HG02870 (cell line): ENCODE results near the gene FAM217B.

Source experiments
- ATAC-seq: cut with Tn5 transposase; IDR thresholded peaks from one replicate; pipeline ENCODE4 v1.9.1; 2021; ENCODE audit warnings: mild to moderate bottlenecking, moderate library complexity; ENCODE audit not compliant: unreplicated experiment

FAM217B gene

DNA sequence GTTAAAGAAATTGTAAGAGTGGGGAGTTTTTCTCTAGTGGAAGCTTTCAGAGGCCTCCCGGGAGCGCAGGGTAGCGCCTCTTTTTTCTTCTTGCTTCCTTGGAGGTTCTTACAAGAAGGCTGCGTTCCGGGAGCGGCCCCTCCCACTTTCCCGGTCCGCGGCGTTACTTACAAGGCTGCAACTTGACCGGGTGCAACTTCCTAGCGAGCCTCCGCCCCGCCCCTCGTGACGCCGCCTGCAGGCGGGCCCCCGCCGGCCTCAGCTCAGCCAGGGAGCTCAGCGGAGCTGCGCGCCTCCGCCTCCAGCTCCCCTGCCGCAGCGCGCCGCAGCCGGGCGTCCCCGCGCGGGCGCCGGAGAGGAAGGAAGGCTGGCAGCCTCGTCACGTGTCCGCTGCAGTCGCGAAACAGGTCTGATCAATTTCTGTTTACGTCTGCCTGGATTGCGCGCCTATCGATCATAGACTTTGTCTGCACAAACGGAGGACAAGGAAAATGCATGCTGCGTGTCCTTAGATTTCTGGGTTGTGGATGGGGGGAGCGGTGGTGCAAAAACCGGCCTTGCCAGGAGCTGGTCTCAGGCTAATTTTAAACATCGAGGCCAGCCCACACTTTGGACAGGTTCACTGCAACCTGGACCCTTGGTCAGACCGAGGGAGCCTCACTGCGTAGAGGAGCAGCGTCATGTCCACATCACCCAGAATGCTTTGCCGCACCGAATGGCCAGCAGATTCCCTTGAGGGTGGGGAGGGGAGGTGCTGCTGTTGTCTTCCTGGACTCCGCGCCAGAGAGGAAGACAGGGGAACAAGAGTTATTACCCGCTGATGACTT lies at the start of gene FAM217B, which contains the start of gene PPP1R3D:
FAM217B (plus strand) TSS at position 261 of the 827 bp plus-strand sequence. CDS start 3,555 bp downstream, outside the sequence.
PPP1R3D (minus strand) TSS at position 177 of the 827 bp plus-strand sequence. CDS start 374 bp downstream, outside the sequence.
- ATAC-seq, result peak; percentile 94

- ATAC-seq, result no peak
Observed at GRCh38 chr20:59891581-59891980, 48.6 kb upstream of the FAM217B start.

GRCh38 chr20:59895908-59896307 lies 44.3 kb upstream of the FAM217B start:
- ATAC-seq, result no peak

DNA sequence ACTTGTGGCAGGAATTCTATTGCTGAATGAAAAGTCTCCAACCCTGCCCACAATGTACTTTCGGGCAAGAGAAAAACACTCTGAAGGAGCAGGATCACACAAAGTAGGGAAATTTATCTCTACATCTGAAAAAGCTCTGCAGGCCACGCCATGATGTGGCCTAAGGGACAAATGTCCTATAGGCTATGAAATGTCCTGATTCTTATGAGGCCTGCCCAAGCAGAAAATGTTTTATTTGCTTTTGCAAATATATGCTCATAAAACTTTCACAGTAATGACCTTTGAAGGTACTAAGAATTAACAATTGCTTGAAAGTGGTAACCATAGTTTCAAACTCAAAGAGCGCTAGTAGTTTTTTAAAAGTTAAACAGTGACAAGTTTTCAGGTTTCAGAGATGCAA lies 37.7 kb upstream of the FAM217B start:
- ATAC-seq, result no peak

GRCh38 chr20:59903621-59904020 lies 36.6 kb upstream of the FAM217B start:
- no peak for ATAC-seq

GRCh38 chr20:59908855-59909254 lies 31.3 kb upstream of the FAM217B start:
- no peak for ATAC-seq

DNA sequence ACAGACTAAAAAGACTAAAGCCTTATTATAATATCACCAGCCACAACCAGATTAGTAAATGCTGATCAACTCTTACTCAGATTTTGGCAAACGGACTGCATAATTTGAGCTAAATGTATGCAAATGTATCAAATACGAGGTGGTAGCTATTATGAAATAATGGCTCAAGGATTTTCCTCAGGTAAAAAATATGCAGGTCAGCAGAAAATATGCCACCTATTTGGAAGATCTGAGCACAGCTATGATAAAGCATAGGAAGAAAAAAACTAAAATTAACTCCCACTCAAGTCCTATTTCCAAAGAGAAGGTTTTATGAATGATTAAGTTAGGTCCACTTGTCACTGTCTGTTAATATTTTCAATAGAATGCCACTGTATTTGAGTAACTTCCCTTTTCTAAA lies 29.1 kb upstream of the FAM217B start:
- no peak for ATAC-seq

DNA sequence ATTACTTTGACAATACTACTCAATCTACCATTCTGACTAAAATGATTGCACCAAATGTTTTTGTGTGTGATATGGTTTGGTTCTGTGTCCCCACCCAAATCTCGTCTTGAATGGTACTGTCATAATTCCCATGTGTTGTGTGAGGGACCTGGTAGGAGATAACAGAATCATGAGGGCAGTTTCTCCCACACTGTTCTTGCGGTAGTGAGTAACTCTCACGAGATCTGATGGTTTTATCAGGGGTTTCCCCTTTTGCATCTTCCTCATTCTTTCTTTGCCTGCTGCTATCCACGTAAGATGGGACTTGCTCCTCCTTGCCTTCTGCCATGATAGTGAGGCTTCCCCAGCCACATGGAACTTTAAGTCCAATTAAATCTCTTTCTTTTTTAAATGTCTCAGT lies 27.6 kb upstream of the FAM217B start:
- ATAC-seq, result no peak

DNA sequence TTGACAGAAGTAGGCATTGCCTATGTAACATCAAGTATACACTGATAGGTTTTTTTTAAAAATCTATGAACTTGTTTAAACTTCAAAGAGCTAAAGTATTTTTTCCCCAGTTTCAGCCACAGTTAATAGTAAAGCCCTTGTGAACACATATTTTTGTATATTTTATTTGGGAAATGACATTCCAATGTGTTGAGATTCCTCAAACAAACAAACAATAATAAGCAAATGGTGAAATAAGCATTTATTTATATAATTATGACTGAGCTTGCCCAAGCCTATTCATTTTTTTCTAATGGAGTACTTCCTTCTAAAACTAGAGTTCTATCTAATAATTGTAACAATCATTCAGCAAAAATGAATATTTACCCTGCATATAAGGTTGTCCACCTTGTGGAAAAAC lies 19.2 kb upstream of the FAM217B start:
- no peak for ATAC-seq

DNA sequence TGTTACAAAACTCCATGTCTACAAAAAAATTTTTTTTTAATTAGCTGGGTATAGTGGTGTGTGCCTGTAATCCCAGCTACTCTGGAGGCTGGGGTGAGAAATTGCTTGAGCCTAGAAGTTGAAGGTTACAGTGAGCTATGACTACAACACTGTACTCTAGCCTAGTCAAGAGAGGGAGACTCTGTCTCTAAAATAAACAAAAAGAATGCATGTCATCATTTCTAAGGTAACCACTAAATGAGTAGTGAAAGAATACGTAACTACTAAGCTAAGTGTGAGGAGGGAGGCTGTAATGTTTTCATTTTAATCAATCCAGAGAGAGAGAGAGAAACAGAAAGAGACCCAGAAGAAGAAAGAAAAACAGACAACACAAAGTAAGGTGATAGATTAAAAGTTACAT lies 16.7 kb upstream of the FAM217B start:
- ATAC-seq, result no peak

DNA sequence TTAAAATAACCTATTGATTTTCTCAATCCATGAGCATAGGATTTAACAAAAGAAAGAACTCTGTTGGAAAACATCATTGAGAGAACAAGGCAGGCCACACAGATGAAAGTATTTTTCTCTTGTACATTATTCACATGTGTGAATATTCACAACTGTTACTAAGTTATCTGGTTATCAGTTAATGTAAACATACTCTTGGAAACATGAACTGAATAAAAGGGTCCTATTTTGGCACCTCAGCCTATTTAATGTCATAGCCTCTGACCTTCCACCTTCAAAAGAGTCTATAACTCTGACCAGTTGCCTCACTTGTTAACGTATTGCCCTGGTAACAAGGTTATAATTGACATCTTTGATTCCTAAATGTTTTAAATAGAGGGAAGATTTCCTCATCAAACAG lies 14.8 kb upstream of the FAM217B start:
- ATAC-seq, result no peak

- no peak for ATAC-seq
Observed at GRCh38 chr20:59925899-59926298, 14.3 kb upstream of the FAM217B start.

- ATAC-seq, result no peak
Observed at GRCh38 chr20:59931511-59932312, 8.5 kb upstream of the FAM217B start.

- no peak for ATAC-seq
Observed at GRCh38 chr20:59932616-59933295, 7.4 kb upstream of the FAM217B start.

GRCh38 chr20:59933296-59933848 lies 6.8 kb upstream of the FAM217B start, which contains the start of gene SYCP2:
SYCP2 (minus strand) TSS chr20:59933637; CDS start chr20:59922413, 11,224 bp downstream.
- no peak for ATAC-seq

DNA sequence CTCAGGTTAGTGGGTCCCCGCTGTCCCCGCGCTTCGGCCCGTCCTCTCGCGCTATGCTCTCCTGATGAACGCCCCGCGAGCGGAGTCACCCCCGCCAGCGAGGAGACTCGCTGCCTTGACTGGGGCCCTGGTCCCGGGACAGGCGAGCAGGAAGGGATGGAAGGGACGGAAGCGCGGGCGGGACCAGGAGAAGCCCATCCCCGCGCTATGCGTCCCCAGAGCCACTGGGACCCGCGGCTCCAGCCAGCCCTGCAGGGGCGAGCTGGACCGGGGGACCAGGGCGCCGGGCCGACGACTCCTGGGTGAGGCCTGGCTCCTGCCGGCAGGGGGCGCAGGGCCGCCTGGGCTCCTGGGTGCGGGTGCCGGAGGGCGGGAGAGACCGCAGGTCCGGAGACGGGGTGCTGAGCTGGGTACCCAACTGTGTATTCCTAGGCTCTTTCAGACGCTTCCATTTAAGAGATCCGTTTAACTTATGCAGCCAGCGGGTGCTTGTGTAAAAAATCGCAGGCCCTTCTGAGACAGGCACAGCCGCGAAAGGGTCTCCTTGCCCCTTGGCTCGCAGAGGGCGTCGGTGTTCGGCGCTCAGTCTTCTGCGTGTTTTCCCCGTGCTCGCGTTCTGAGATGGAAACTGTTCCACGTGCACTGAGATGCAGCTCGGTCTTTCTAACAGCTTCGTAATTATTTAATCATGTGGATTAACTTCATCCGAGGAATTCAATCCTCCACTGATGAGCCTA lies 6.2 kb upstream of the FAM217B start:
- ATAC-seq, result peak; percentile 79

GRCh38 chr20:59935457-59936185 lies 4.6 kb upstream of the FAM217B start:
- no peak for ATAC-seq

- no peak for ATAC-seq
Observed at GRCh38 chr20:59936409-59936808, 3.8 kb upstream of the FAM217B start.

DNA sequence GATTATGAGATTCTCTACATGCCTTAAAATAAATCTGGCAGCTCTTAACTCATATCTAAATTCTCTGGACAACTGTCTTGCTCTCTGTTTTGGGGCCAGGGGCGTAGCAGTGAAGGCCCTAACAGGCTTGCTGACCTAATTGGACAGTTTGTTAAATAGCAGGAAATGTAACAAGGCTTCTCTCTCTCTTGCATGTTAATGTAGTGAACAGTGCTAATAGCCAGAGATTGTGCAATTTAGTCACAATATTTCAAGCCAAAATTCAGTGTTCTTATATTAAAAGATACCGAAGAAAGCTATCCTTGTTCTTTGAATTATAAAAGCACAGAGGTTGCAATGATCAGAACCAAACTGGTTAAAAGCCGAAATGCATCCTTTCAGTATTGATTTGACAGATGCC lies 3.0 kb upstream of the FAM217B start:
- ATAC-seq, result no peak

- ATAC-seq, result no peak
Observed at GRCh38 chr20:59938221-59938620, 2.0 kb upstream of the FAM217B start.
